Smooth muscle cell (in vitro differentiated cells): ENCODE results near the gene DNAJC19. TPM values are rescaled to one million over a fixed set of nuclear protein-coding genes. Genes with fewer than 3 reads are reported as not detected.
"Not testable (repeated sequence)": the region's sequence is repeated elsewhere in the genome, so short reads cannot be mapped to it uniquely, and the experiment has no call there.

Experiments used
- DNase-seq: peaks from one replicate; lab custom pipeline; 2025; ENCODE audit not compliant: unreplicated experiment; lab: John Stamatoyannopoulos, UW
- H2AFZ ChIP-seq: fragments of 200-600 bp; sonication (generic); 2 replicates; pipeline ENCODE4 v1.6.0; 2016; ENCODE audit warnings: antibody characterized with exemption, low read depth, mild to moderate bottlenecking
- H3F3A ChIP-seq: fragments of 200-600 bp; sonication (generic); 2 replicates; pipeline ENCODE4 v1.6.0; 2017; ENCODE audit warnings: antibody characterized with exemption, low read depth
- H3K27ac ChIP-seq: fragments of 200-600 bp; sonication (generic); 2 replicates; pipeline ENCODE4 v1.5.1; 2016; ENCODE audit warnings: low read depth, mild to moderate bottlenecking
- H3K27me3 ChIP-seq: fragments of 200-600 bp; sonication (generic); 2 replicates; pipeline ENCODE4 v1.6.1; 2016; ENCODE audit warnings: low read depth, mild to moderate bottlenecking
- H3K36me3 ChIP-seq: fragments of 200-600 bp; sonication (generic); 2 replicates; pipeline ENCODE4 v1.5.1; 2016; ENCODE audit warnings: low read depth
- H3K4me1 ChIP-seq: fragments of 200-600 bp; sonication (generic); 2 replicates; pipeline ENCODE4 v1.5.1; 2016; ENCODE audit warnings: low read depth
- H3K4me2 ChIP-seq: fragments of 200-600 bp; sonication (generic); 2 replicates; pipeline ENCODE4 v1.6.0; 2016; ENCODE audit warnings: mild to moderate bottlenecking
- H3K4me3 ChIP-seq: fragments of 200-600 bp; sonication (generic); 2 replicates; pipeline ENCODE4 v1.5.1; 2016; ENCODE audit warnings: mild to moderate bottlenecking
- H3K79me2 ChIP-seq: fragments of 200-600 bp; sonication (generic); 2 replicates; pipeline ENCODE4 v1.6.0; 2016; ENCODE audit warnings: low read depth, mild to moderate bottlenecking
- H3K9ac ChIP-seq: fragments of 200-600 bp; sonication (generic); 2 replicates; pipeline ENCODE4 v1.6.0; 2016; ENCODE audit warnings: low read depth
- H3K9me3 ChIP-seq: fragments of 200-600 bp; sonication (generic); replicated peaks from 2 replicates; pipeline ENCODE4 v1.5.1; 2016; ENCODE audit warnings: low read depth
- H4K20me1 ChIP-seq: fragments of 200-600 bp; sonication (generic); 2 replicates; pipeline ENCODE4 v1.6.0; 2016; ENCODE audit warnings: low read depth
- CTCF ChIP-seq: fragments of 200-600 bp; sonication (generic); IDR thresholded peaks from 2 replicates; pipeline ENCODE4 v1.5.1; 2017; ENCODE audit warnings: borderline replicate concordance, mild to moderate bottlenecking, antibody characterized with exemption; ENCODE audit not compliant: insufficient read depth, poor library complexity, severe bottlenecking
- WGBS: methylation state at CpG from one replicate; pipeline ENCODE4 v1.1.7; 2016; ENCODE audit warnings: low lambda C conversion rate; 5-methylcytosine and 5-hydroxymethylcytosine counted together
- polyA plus RNA-seq: library from polyadenylated mRNA; unstranded; fragments of >200 nt; fragmentation: Nextera tagmentation; extraction: Ambion mirVana; gene quantifications from 2 replicates; pipeline ENCODE4 v1.2.1, GENCODE V29; 2016
- total RNA-seq: library from RNA; depleted of rRNA; stranded (reverse); fragments of >200 nt; gene quantifications from 2 replicates; pipeline ENCODE4 v1.2.3, GENCODE V29; 2014

DNAJC19 gene
- total and polyA plus RNA-seq, 2 experiments from 2014 or later = 34.6 to 63.1 TPM

- Histone ChIP-seq H3K4me1 (no peaks in the 10 kb centered on the region), H3K27me3 (no peaks in the 10 kb centered on the region), H3K36me3 (no peaks in the 10 kb centered on the region), H3F3A (no peaks in the 10 kb centered on the region), H3K4me3 (no peak overlapping the region), H3K9ac (no peak overlapping the region), H3K4me2 (no peak overlapping the region), H3K27ac (no peak overlapping the region), H2AFZ (no peak overlapping the region), H3K9me3 (no peaks in the 10 kb centered on the region), H4K20me1 (no peaks in the 10 kb centered on the region), H3K79me2 (no peaks in the 10 kb centered on the region)
- no peak for TF ChIP-seq CTCF
- 75% methylated on average over 5 of the region's 5 CpGs for WGBS
- DNase-seq = no peak
These were observed 19.7 kb upstream of the DNAJC19 start for GRCh38 chr3:181009225-181009624.

GRCh38 chr3:181008796-181009195, 19.3 kb upstream of the DNAJC19 start:
- no peak overlapping the region for H3K27ac ChIP-seq
- TF ChIP-seq CTCF = no peak
- no peaks in the 10 kb centered on the region for H3F3A ChIP-seq
- no peaks in the 10 kb centered on the region for H3K9me3 ChIP-seq
- no peak overlapping the region for H3K9ac ChIP-seq
- no peak for DNase-seq
- H3K4me1 ChIP-seq = no peaks in the 10 kb centered on the region
- no peaks in the 10 kb centered on the region for H3K27me3 ChIP-seq
- 77% methylated on average over 1 of the region's 1 CpG for WGBS
- no peak overlapping the region for H3K4me3 ChIP-seq
- H3K4me2 ChIP-seq = no peak overlapping the region
- no peaks in the 10 kb centered on the region for H4K20me1 ChIP-seq
- no peaks in the 10 kb centered on the region for H3K36me3 ChIP-seq
- no peaks in the 10 kb centered on the region for H3K79me2 ChIP-seq
- H2AFZ ChIP-seq = no peak overlapping the region

- 93% methylated on average over 3 of the region's 3 CpGs for WGBS
- no peak for TF ChIP-seq CTCF
These were observed 17.7 kb upstream of the DNAJC19 start for GRCh38 chr3:181007262-181007661.

GRCh38 chr3:181006541-181006940, 17.0 kb upstream of the DNAJC19 start:
- Histone ChIP-seq H3K9ac (no peak overlapping the region), H4K20me1 (no peaks in the 10 kb centered on the region), H3K4me1 (no peaks in the 10 kb centered on the region), H2AFZ (no peak overlapping the region), H3K9me3 (no peaks in the 10 kb centered on the region), H3K4me3 (no peak overlapping the region), H3K79me2 (no peaks in the 10 kb centered on the region), H3K27me3 (no peaks in the 10 kb centered on the region), H3K4me2 (no peak overlapping the region), H3K27ac (no peak overlapping the region), H3K36me3 (no peaks in the 10 kb centered on the region), H3F3A (no peaks in the 10 kb centered on the region)
- DNase-seq = no peak
- TF ChIP-seq CTCF = no peak
- 90% methylated on average over 7 of the region's 7 CpGs for WGBS

More at GRCh38 chr3:181007262-181007661, 17.7 kb upstream of the DNAJC19 start:
- no peak overlapping the region for H3K4me2 ChIP-seq
- no peaks in the 10 kb centered on the region for H3K79me2 ChIP-seq
- H3K27ac ChIP-seq = no peak overlapping the region
- no peaks in the 10 kb centered on the region for H4K20me1 ChIP-seq
- H2AFZ ChIP-seq = no peak overlapping the region
- no peak overlapping the region for H3K9ac ChIP-seq
- no peaks in the 10 kb centered on the region for H3K27me3 ChIP-seq
- H3K36me3 ChIP-seq = no peaks in the 10 kb centered on the region
- no peak overlapping the region for H3K4me3 ChIP-seq
- H3F3A ChIP-seq = no peaks in the 10 kb centered on the region
- no peaks in the 10 kb centered on the region for H3K9me3 ChIP-seq
- H3K4me1 ChIP-seq = no peaks in the 10 kb centered on the region
- no peak for DNase-seq

GRCh38 chr3:181003469-181003868, 13.9 kb upstream of the DNAJC19 start:
- not testable (repeated sequence) for H3K27me3 ChIP-seq, DNase-seq, H3K9me3 ChIP-seq, H3K27ac ChIP-seq, H4K20me1 ChIP-seq, H2AFZ ChIP-seq, H3K4me1 ChIP-seq, H3K79me2 ChIP-seq, H3K9ac ChIP-seq, H3K36me3 ChIP-seq, H3F3A ChIP-seq, H3K4me3 ChIP-seq, H3K4me2 ChIP-seq
- WGBS = 93% methylated on average over 2 of the region's 2 CpGs

GRCh38 chr3:181002331-181002730, 12.8 kb upstream of the DNAJC19 start:
- not testable (repeated sequence) for DNase-seq, H3K36me3 ChIP-seq, H2AFZ ChIP-seq, H3K4me3 ChIP-seq, H3K27ac ChIP-seq, H3F3A ChIP-seq, H3K4me1 ChIP-seq, H3K4me2 ChIP-seq, H4K20me1 ChIP-seq, H3K9ac ChIP-seq, H3K27me3 ChIP-seq, H3K79me2 ChIP-seq, H3K9me3 ChIP-seq
- WGBS = 76% methylated on average over 4 of the region's 4 CpGs
